ENCODE data around the gene CNTNAP1. TPM values are rescaled to one million over a fixed set of nuclear protein-coding genes. Genes with fewer than 3 reads are reported as not detected.

CNTNAP1 gene
- total RNA-seq, 4 donors from 2014 or later, result 6.3 to 21.0 (median 12.6) TPM

GRCh38 chr17:42700586-42701289, 18.4 kb downstream of the CNTNAP1 start:
- 45 to 56% methylated on average over 10 of the region's 10 CpGs for whole genome bisulfite sequencing, 2 donors

GRCh38 chr17:42702446-42702845, 20.1 kb downstream of the CNTNAP1 start:
- DNase-seq (ENCODE audit: low spot score in 2 of 2), result no peak
- H3K4me3 ChIP-seq, result no peak overlapping the region
- WGBS, 2 donors, result 83 to 84% methylated on average over 11 of the region's 11 CpGs
- TF ChIP-seq EP300 (IDR thresholded peaks at IDR 0.05) (no peak), POLR2A (IDR thresholded peaks at IDR 0.05) (no peak)
- TF ChIP-seq, protein P1, sequence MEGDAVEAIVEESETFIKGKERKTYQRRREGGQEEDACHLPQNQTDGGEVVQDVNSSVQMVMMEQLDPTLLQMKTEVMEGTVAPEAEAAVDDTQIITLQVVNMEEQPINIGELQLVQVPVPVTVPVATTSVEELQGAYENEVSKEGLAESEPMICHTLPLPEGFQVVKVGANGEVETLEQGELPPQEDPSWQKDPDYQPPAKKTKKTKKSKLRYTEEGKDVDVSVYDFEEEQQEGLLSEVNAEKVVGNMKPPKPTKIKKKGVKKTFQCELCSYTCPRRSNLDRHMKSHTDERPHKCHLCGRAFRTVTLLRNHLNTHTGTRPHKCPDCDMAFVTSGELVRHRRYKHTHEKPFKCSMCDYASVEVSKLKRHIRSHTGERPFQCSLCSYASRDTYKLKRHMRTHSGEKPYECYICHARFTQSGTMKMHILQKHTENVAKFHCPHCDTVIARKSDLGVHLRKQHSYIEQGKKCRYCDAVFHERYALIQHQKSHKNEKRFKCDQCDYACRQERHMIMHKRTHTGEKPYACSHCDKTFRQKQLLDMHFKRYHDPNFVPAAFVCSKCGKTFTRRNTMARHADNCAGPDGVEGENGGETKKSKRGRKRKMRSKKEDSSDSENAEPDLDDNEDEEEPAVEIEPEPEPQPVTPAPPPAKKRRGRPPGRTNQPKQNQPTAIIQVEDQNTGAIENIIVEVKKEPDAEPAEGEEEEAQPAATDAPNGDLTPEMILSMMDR (IDR thresholded peaks at IDR 0.05), result no peak
- no peak overlapping the region for H3K27ac ChIP-seq
- H3K4me1 ChIP-seq, result peaks cover 0 to 26% (median 2%) of the 10 kb centered on the region in 4 donors
- H3K27me3 ChIP-seq, result no peaks in the 10 kb centered on the region
- H3K9me3 ChIP-seq, result no peaks in the 10 kb centered on the region
- H3K36me3 ChIP-seq, result peaks cover 4 to 98% (median 17%) of the 10 kb centered on the region in 3 donors

More at GRCh38 chr17:42700586-42701289, 18.4 kb downstream of the CNTNAP1 start:
- H3K36me3 ChIP-seq, result peaks cover 4 to 98% (median 18%) of the 10 kb centered on the region in 3 donors
- H3K27me3 ChIP-seq, result no peaks in the 10 kb centered on the region
- H3K4me3 ChIP-seq, result no peak overlapping the region
- TF ChIP-seq, protein P1 (IDR thresholded peaks at IDR 0.05), result no peak
- no peak for TF ChIP-seq POLR2A (IDR thresholded peaks at IDR 0.05)
- no peak for TF ChIP-seq EP300 (IDR thresholded peaks at IDR 0.05)
- peaks cover 0 to 26% (median 2%) of the 10 kb centered on the region in 4 donors for H3K4me1 ChIP-seq
- no peaks in the 10 kb centered on the region for H3K9me3 ChIP-seq
- DNase-seq (ENCODE audit: low spot score in 2 of 2), result no peak
- H3K27ac ChIP-seq, result peak overlapping the region in 2 of 4 donors; percentile 19 to 54

DNA sequence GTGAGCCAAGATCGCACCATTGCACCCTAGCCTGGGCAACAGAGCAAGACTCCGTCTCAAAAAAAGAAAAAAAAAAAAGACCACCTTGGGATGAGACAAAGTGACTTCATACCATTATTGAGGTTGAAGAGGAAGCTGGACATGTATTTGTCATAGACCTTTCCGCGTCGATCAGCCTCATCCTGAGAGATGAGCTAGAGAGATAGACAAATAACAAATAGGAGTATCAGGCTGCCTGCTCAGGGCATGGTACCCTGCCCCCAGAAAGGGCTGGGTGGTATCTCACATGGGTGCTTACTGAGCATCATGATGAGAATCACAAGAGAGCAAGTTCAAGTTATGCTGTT, 22.1 kb downstream of the CNTNAP1 start:
- H3K36me3 ChIP-seq, result peaks cover 7 to 98% (median 23%) of the 10 kb centered on the region in 3 donors
- no peaks in the 10 kb centered on the region for H3K9me3 ChIP-seq

GRCh38 chr17:42704837-42705494, 22.6 kb downstream of the CNTNAP1 start:
- WGBS, 2 donors, result 81 to 82% methylated on average over 8 of the region's 8 CpGs
- TF ChIP-seq EP300 (IDR thresholded peaks at IDR 0.05), result no peak
- TF ChIP-seq, protein P1 (IDR thresholded peaks at IDR 0.05), result no peak
- TF ChIP-seq POLR2A (IDR thresholded peaks at IDR 0.05), result no peak
- Histone ChIP-seq H3K36me3 (peaks cover 7 to 98% (median 23%) of the 10 kb centered on the region in 3 donors), H3K9me3 (no peaks in the 10 kb centered on the region), H3K27ac (no peak overlapping the region), H3K4me1 (peaks cover 0 to 11% (median 2%) of the 10 kb centered on the region in 4 donors), H3K27me3 (no peaks in the 10 kb centered on the region), H3K4me3 (no peak overlapping the region)
- DNase-seq (ENCODE audit: low spot score in 2 of 2), result no peak

More for the DNA sequence above, 22.1 kb downstream of the CNTNAP1 start:
- Histone ChIP-seq H3K4me3 (no peak overlapping the region), H3K27ac (no peak overlapping the region), H3K27me3 (no peaks in the 10 kb centered on the region), H3K4me1 (peaks cover 0 to 16% (median 2%) of the 10 kb centered on the region in 4 donors)
- TF ChIP-seq EP300 (IDR thresholded peaks at IDR 0.05) (no peak), POLR2A (IDR thresholded peaks at IDR 0.05) (no peak)
- TF ChIP-seq, protein P1 (IDR thresholded peaks at IDR 0.05), result no peak
- no peak for DNase-seq (ENCODE audit: low spot score in 2 of 2)
- 93 to 95% methylated on average over 5 of the region's 5 CpGs for WGBS, 2 donors

DNA sequence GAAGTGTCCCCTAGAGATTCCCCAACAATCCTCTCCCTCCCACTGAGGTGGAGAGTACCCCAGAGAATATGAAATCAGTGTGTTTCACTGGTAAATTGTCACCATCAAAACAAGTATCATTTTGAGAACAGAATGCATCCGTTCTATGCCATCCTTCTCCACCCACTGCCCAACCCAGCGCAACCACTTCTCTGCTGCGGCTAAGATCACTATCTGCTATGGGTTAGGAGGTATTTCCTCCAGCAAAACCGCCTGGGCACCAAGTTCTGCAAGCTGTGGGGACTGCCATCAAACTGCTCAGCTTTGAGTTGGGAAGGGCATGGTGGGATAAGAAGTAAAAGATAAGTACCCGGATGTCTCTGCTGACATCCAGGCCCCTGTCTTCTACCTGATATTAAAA, 24.4 kb downstream of the CNTNAP1 start:
- no peak for DNase-seq (ENCODE audit: low spot score in 2 of 2)
- 71 to 83% methylated on average over 5 of the region's 5 CpGs for WGBS, 2 donors

More for the DNA sequence above, 24.4 kb downstream of the CNTNAP1 start:
- no peaks in the 10 kb centered on the region for H3K27me3 ChIP-seq
- peaks cover 7 to 100% (median 23%) of the 10 kb centered on the region in 3 donors for H3K36me3 ChIP-seq
- no peak overlapping the region for H3K27ac ChIP-seq
- no peaks in the 10 kb centered on the region for H3K4me1 ChIP-seq
- TF ChIP-seq, protein P1 (IDR thresholded peaks at IDR 0.05), result no peak
- TF ChIP-seq POLR2A (IDR thresholded peaks at IDR 0.05), result no peak
- no peaks in the 10 kb centered on the region for H3K9me3 ChIP-seq
- H3K4me3 ChIP-seq, result no peak overlapping the region
